GM19099 (cell line): ENCODE results near the gene NR6A1.

ENCODE experiments used
- POLR2A ChIP-seq: IDR thresholded peaks from 3 replicates; pipeline ENCODE4 v1.6.1; 2011; ENCODE audit warnings: low read depth; ENCODE audit not compliant: insufficient read length; ENCODE audit errors: extremely low read depth

Gene NR6A1

GRCh38 chr9:124535846-124536245 is 235.3 kb downstream of the NR6A1 start:
- no peak for TF ChIP-seq POLR2A

- TF ChIP-seq POLR2A: no peak
Measured at GRCh38 chr9:124532897-124533296, 238.2 kb downstream of the NR6A1 start.

- no peak for TF ChIP-seq POLR2A
Measured at GRCh38 chr9:124531115-124531514, 240.0 kb downstream of the NR6A1 start.

- no peak for TF ChIP-seq POLR2A
Measured at GRCh38 chr9:124530246-124530645, 240.9 kb downstream of the NR6A1 start.

GRCh38 chr9:124527781-124528180 is 243.3 kb downstream of the NR6A1 start:
- no peak for TF ChIP-seq POLR2A

GRCh38 chr9:124526174-124526573 is 244.9 kb downstream of the NR6A1 start:
- no peak for TF ChIP-seq POLR2A

- no peak for TF ChIP-seq POLR2A
Measured at GRCh38 chr9:124522121-124523098, 248.7 kb downstream of the NR6A1 start.

- TF ChIP-seq POLR2A: no peak
Measured at GRCh38 chr9:124521142-124521541, 250.0 kb downstream of the NR6A1 start.

GRCh38 chr9:124520206-124520596 is 250.9 kb downstream of the NR6A1 start:
- no peak for TF ChIP-seq POLR2A

- no peak for TF ChIP-seq POLR2A
Measured at GRCh38 chr9:124518116-124518515, 253.0 kb downstream of the NR6A1 start.

- TF ChIP-seq POLR2A: no peak
Measured at GRCh38 chr9:124517600-124517999, 253.5 kb downstream of the NR6A1 start.

- no peak for TF ChIP-seq POLR2A
Measured at GRCh38 chr9:124514874-124515273, 256.2 kb downstream of the NR6A1 start.

- TF ChIP-seq POLR2A: no peak
Measured at GRCh38 chr9:124514125-124514524, 257.0 kb downstream of the NR6A1 start.

GRCh38 chr9:124513376-124513994 is 257.6 kb downstream of the NR6A1 start:
- no peak for TF ChIP-seq POLR2A

GRCh38 chr9:124512806-124513204 is 258.3 kb downstream of the NR6A1 start:
- TF ChIP-seq POLR2A: no peak
